ENCODE results near the gene FBXO8.

GRCh38 chr4:174324725-174325124 is 41.3 kb upstream of the FBXO8 start:
- TF ChIP-seq NFE2L2 (IDR thresholded peaks at IDR 0.05; ENCODE audit: low read depth, low read length) (no peak), CTCF (conservative IDR thresholded peaks at IDR 0.05; ENCODE audit: low read depth, low read length) (no peak), POLR2A (IDR thresholded peaks at IDR 0.05; ENCODE audit: low read depth, low read length) (no peak), USF2 (IDR thresholded peaks at IDR 0.05; ENCODE audit: low read depth, low read length) (no peak), RCOR1 (IDR thresholded peaks at IDR 0.05; ENCODE audit: insufficient replicate concordance, low read length) (no peak), RAD21 (IDR thresholded peaks at IDR 0.05; ENCODE audit: low read length) (no peak), FOS (IDR thresholded peaks at IDR 0.05; ENCODE audit: low read depth, low read length) (no peak), MXI1 (IDR thresholded peaks at IDR 0.05; ENCODE audit: borderline replicate concordance, low read depth, low read length) (no peak), MAZ (IDR thresholded peaks at IDR 0.05; ENCODE audit: borderline replicate concordance, low read depth, low read length) (no peak)
